CD14-positive monocyte (primary cell): Measurements from ENCODE around the gene DNAH9. TPM values are rescaled to one million over a fixed set of nuclear protein-coding genes. Genes with fewer than 3 reads are reported as not detected.

Source experiments
- DNase-seq, 3 donors: peaks; one replicate each; pipeline ENCODE4 v3.0.0-alpha.2; 2011 to 2022
- H2AFZ ChIP-seq: 2 replicates; pipeline ENCODE4 v1.6.0; 2012; ENCODE audit warnings: mild to moderate bottlenecking, low read depth, low read length, inconsistent platforms; ENCODE audit not compliant: insufficient read depth, poor library complexity, severe bottlenecking
- H3K27ac ChIP-seq, 2 donors: 1 replicate in 1 of 2; 2 replicates in 1 of 2; pipeline ENCODE4 v1.5.1; 2012 to 2013; ENCODE audit warnings: low read length in 2 of 2, control low read depth in 1 of 2, inconsistent platforms in 1 of 2, low read depth in 1 of 2, mild to moderate bottlenecking in 1 of 2
- H3K27me3 ChIP-seq, 2 donors: one replicate each; pipeline versions ENCODE4 v1.6.0 to v1.6.1; 2011 to 2013; ENCODE audit warnings: low read length in 2 of 2; ENCODE audit not compliant: control insufficient read depth in 2 of 2, insufficient read depth in 2 of 2
- H3K36me3 ChIP-seq, 2 donors: replicated peaks in 1 of 2; 1 replicate in 1 of 2; 2 replicates in 1 of 2; pipeline versions ENCODE4 v1.5.1 to v1.6.1; 2012 to 2013; ENCODE audit warnings: low read length in 2 of 2, control low read depth in 1 of 2, inconsistent platforms in 1 of 2, mild to moderate bottlenecking in 1 of 2; ENCODE audit not compliant: insufficient read depth in 2 of 2, control insufficient read depth in 1 of 2
- H3K4me1 ChIP-seq, 2 donors: 1 replicate in 1 of 2; 2 replicates in 1 of 2; pipeline versions ENCODE4 v1.5.1 to v1.6.1; 2012 to 2013; ENCODE audit warnings: low read length in 2 of 2, control low read depth in 1 of 2, inconsistent platforms in 1 of 2, mild to moderate bottlenecking in 1 of 2, moderate library complexity in 1 of 2; ENCODE audit not compliant: insufficient read depth in 2 of 2, control insufficient read depth in 1 of 2
- H3K4me2 ChIP-seq: replicated peaks from 2 replicates; pipeline ENCODE3; 2012; ENCODE audit warnings: low read length, moderate library complexity, mild to moderate bottlenecking; ENCODE audit not compliant: poor library complexity, severe bottlenecking; ENCODE audit errors: extremely low read depth
- H3K4me3 ChIP-seq, 3 experiments: fragments of 200-600 bp in 1 of 3; sonication (generic) in 1 of 3; replicated peaks in 1 of 3; 1 replicate in 2 of 3; 2 replicates in 1 of 3; pipeline ENCODE4 v1.5.1; 2011 to 2013; ENCODE audit warnings: low read length in 3 of 3, mild to moderate bottlenecking in 3 of 3, control low read depth in 2 of 3, low read depth in 2 of 3, inconsistent platforms in 1 of 3, moderate library complexity in 1 of 3
- H3K79me2 ChIP-seq: 2 replicates; pipeline ENCODE4 v1.6.0; 2012; ENCODE audit warnings: mild to moderate bottlenecking, control low read depth, inconsistent platforms, low read length, moderate library complexity; ENCODE audit not compliant: insufficient read depth
- H3K9ac ChIP-seq: 2 replicates; pipeline ENCODE4 v1.6.0; 2017; ENCODE audit warnings: low read length, mild to moderate bottlenecking; ENCODE audit not compliant: insufficient read depth, poor library complexity, severe bottlenecking
- H3K9me3 ChIP-seq, 2 donors: replicated peaks in 1 of 2; 1 replicate in 1 of 2; 2 replicates in 1 of 2; pipeline versions ENCODE4 v1.5.1 to v1.6.1; 2012 to 2013; ENCODE audit warnings: low read length in 2 of 2, control low read depth in 1 of 2; ENCODE audit not compliant: control insufficient read depth in 1 of 2, insufficient read depth in 1 of 2
- H4K20me1 ChIP-seq: 2 replicates; pipeline ENCODE4 v1.6.0; 2012; ENCODE audit warnings: mild to moderate bottlenecking, low read length, control low read depth, moderate library complexity; ENCODE audit not compliant: insufficient read depth
- H3K27ac Mint-ChIP-seq, 7 donors: one replicate each; pipeline ENCODE4 v1.8.0; 2020; ENCODE audit warnings: mild to moderate bottlenecking in 7 of 7, mixed read lengths in 7 of 7, moderate library complexity in 6 of 7, inconsistent platforms in 2 of 7
- H3K27me3 Mint-ChIP-seq, 3 donors: one replicate each; pipeline ENCODE4 v1.8.0; 2021 to 2022; ENCODE audit warnings: low read depth in 3 of 3, mild to moderate bottlenecking in 3 of 3, mixed read lengths in 3 of 3, moderate library complexity in 3 of 3, inconsistent platforms in 1 of 3
- H3K36me3 Mint-ChIP-seq, 2 donors: one replicate each; pipeline ENCODE4 v1.8.0; 2020; ENCODE audit warnings: mixed read lengths in 2 of 2, inconsistent platforms in 1 of 2, mild to moderate bottlenecking in 1 of 2
- H3K4me1 Mint-ChIP-seq: one replicate; pipeline ENCODE4 v1.8.0; 2020; ENCODE audit warnings: mild to moderate bottlenecking, mixed read lengths
- H3K4me3 Mint-ChIP-seq, 2 donors: one replicate each; pipeline ENCODE4 v1.8.0; 2020; ENCODE audit warnings: mild to moderate bottlenecking in 2 of 2, mixed read lengths in 2 of 2, moderate library complexity in 1 of 2
- H3K9me3 Mint-ChIP-seq, 7 donors: one replicate each; pipeline ENCODE4 v1.8.0; 2020 to 2022; ENCODE audit warnings: mixed read lengths in 7 of 7, mild to moderate bottlenecking in 6 of 7, moderate library complexity in 6 of 7, inconsistent platforms in 2 of 7
- CTCF ChIP-seq: fragments of 200-600 bp; IDR thresholded peaks from one replicate; pipeline ENCODE4 v1.8.0; 2022; ENCODE audit warnings: antibody characterized with exemption, mild to moderate bottlenecking
- WGBS: methylation state at CpG from one replicate; pipeline ENCODE4 v1.1.5; 2013; ENCODE audit warnings: missing lambda C conversion rate; ENCODE audit not compliant: insufficient coverage; 5-methylcytosine and 5-hydroxymethylcytosine counted together
- intact Hi-C, 2 donors: fragments of 100-400 bp; cut with micrococcal nuclease; formaldehyde crosslinking; loops; one replicate each; pipeline versions ENCODE4 v1.15.0 to v1.15.1; 2023
- polyA plus RNA-seq, 3 donors: library from polyadenylated mRNA; depleted of rRNA in 1 of 3; unstranded in 2 of 3; stranded (reverse) in 1 of 3; fragments of 300-500 nt in 2 of 3; fragments of >200 nt in 1 of 3; fragmentation: Illumina TruSeq in 2 of 3; gene quantifications; 1 replicate in 2 of 3; 2 replicates in 1 of 3; pipeline ENCODE4 v1.2.3, GENCODE V29; 2012 to 2021

Gene DNAH9
- polyA plus RNA-seq, 3 donors, result not detected

DNA sequence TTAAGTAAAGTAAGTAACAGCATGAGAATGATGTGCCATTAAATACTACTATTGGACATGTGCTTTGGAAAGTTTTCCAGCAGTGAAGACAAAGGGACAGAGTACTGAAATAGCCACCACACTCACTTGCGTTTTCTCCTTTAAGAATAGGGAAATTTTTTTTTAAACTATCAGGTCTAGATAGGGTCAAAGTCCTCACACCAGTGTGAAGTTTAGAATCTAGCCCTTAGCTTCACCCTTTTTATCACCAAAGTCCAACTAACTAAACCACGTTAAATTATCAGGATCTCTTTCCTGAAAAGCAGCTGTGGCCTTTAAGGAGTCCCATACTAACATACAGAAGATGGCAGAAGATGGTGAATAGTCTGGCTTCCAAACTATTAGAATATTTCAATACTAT is 218.1 kb downstream of the DNAH9 start:
- peaks cover 0 to 1% (median 0%) of the 10 kb centered on the region in 3 donors for H3K27me3 Mint-ChIP-seq
- H3K4me1 ChIP-seq, result no peaks in the 10 kb centered on the region
- no peak for TF ChIP-seq CTCF
- H3K4me3 Mint-ChIP-seq, result no peak overlapping the region
- peaks cover 0 to 18% (median 5%) of the 10 kb centered on the region in 7 donors for H3K9me3 Mint-ChIP-seq
- no peak overlapping the region for H3K27ac ChIP-seq
- WGBS, result no CpG with 5 or more reads among the region's 2 CpGs
- no peaks in the 10 kb centered on the region for H3K9me3 ChIP-seq
- H3K4me3 ChIP-seq, result no peak overlapping the region
- H4K20me1 ChIP-seq, result no peaks in the 10 kb centered on the region
- H3K4me1 Mint-ChIP-seq, result no peaks in the 10 kb centered on the region
- no peak overlapping the region for H3K27ac Mint-ChIP-seq
- no peak overlapping the region for H3K4me2 ChIP-seq
- H3K36me3 Mint-ChIP-seq, result no peaks in the 10 kb centered on the region
- H3K79me2 ChIP-seq, result no peaks in the 10 kb centered on the region
- no peak for DNase-seq
- H2AFZ ChIP-seq, result no peak overlapping the region
- intact Hi-C loops, result no loop called here
- no peak overlapping the region for H3K9ac ChIP-seq
- no peaks in the 10 kb centered on the region for H3K27me3 ChIP-seq
- H3K36me3 ChIP-seq, result no peaks in the 10 kb centered on the region

DNA sequence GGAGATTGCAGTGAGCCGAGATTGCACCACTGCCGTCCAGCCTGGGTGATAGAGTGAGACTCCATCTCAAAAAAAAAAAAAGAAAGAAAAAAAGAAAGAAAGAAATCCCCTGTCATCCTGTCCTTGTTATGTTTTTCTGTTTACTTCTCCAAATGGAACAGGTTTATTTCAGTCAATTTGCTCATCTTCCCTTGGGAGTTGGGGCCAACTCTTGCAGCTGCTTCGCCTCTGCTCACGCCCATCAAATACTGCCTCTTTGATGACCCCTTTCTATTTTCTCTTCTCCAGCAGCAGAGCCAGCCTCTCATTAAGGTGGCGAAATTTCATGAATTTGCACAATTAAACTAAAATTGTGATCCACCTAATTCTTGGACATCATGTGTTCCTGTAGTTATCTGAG is 225.6 kb downstream of the DNAH9 start:
- no peaks in the 10 kb centered on the region for H3K4me1 ChIP-seq
- no peak for TF ChIP-seq CTCF
- H3K79me2 ChIP-seq, result no peaks in the 10 kb centered on the region
- WGBS, result 86% methylated on average over 1 of the region's 5 CpGs
- H3K4me3 ChIP-seq, result no peak overlapping the region
- H3K36me3 ChIP-seq, result no peaks in the 10 kb centered on the region
- H3K27me3 Mint-ChIP-seq, result peaks cover 0 to 2% (median 0%) of the 10 kb centered on the region in 3 donors
- no peaks in the 10 kb centered on the region for H4K20me1 ChIP-seq
- H3K36me3 Mint-ChIP-seq, result no peaks in the 10 kb centered on the region
- H3K4me2 ChIP-seq, result no peak overlapping the region
- no peak overlapping the region for H3K4me3 Mint-ChIP-seq
- no peak overlapping the region for H3K27ac Mint-ChIP-seq
- H2AFZ ChIP-seq, result no peak overlapping the region
- intact Hi-C loops, result no loop called here
- peaks cover 25 to 41% of the 10 kb centered on the region in 2 donors for H3K9me3 ChIP-seq
- peaks cover 10 to 38% (median 21%) of the 10 kb centered on the region in 7 donors for H3K9me3 Mint-ChIP-seq
- no peak overlapping the region for H3K27ac ChIP-seq
- H3K27me3 ChIP-seq, result no peaks in the 10 kb centered on the region
- DNase-seq, result no peak
- H3K4me1 Mint-ChIP-seq, result no peaks in the 10 kb centered on the region
- H3K9ac ChIP-seq, result no peak overlapping the region
